HepG2 (cell line): Measurements from ENCODE around the gene EIF4G1.

Source experiments
- CBFB ChIP-seq: sonication (generic); formaldehyde crosslinking; IDR thresholded peaks from 2 replicates; pipeline ENCODE4 v1.4.0; 2020; ENCODE audit warnings: missing genetic modification reagents
- CTCF ChIP-seq: sonication (generic); formaldehyde crosslinking; IDR thresholded peaks from 2 replicates; pipeline ENCODE4 v1.5.0; 2020; ENCODE audit warnings: mild to moderate bottlenecking, missing genetic modification reagents, moderate library complexity
- GTF2F1 ChIP-seq: fragments of 150-350 bp; IDR thresholded peaks from 2 replicates; pipeline ENCODE4 v1.6.1; 2014; ENCODE audit warnings: low read length
- MLX ChIP-seq: IDR thresholded peaks from 2 replicates; pipeline ENCODE4 v1.6.1; 2016
- REXO4 ChIP-seq: sonication (generic); formaldehyde crosslinking; IDR thresholded peaks from 2 replicates; pipeline ENCODE4 v1.8.0; 2022; ENCODE audit warnings: missing genetic modification reagents, mild to moderate bottlenecking, borderline replicate concordance
- TAF15 ChIP-seq: fragments of 200-400 bp; formaldehyde crosslinking; IDR thresholded peaks from one replicate; pipeline ENCODE4 v1.6.1; 2018; ENCODE audit warnings: mild to moderate bottlenecking, low read depth, low read length; ENCODE audit not compliant: poor library complexity, severe bottlenecking
- UBTF ChIP-seq: sonication (generic); formaldehyde crosslinking; IDR thresholded peaks from 2 replicates; pipeline ENCODE4 v1.4.0; 2020; ENCODE audit warnings: mild to moderate bottlenecking, missing genetic modification reagents
- ZNF574 ChIP-seq: sonication (generic); formaldehyde crosslinking; IDR thresholded peaks from 2 replicates; pipeline ENCODE4 v1.4.0; 2020; ENCODE audit warnings: missing genetic modification reagents
- TF ChIP-seq, protein P1 (sequence below): sonication (generic); formaldehyde crosslinking; IDR thresholded peaks from 2 replicates; pipeline ENCODE4 v1.5.1; 2020; ENCODE audit warnings: mild to moderate bottlenecking, missing genetic modification reagents, borderline replicate concordance
- TF ChIP-seq, protein P2 (sequence below): IDR thresholded peaks from 2 replicates; pipeline ENCODE4 v1.6.1; 2016; ENCODE audit warnings: control low read depth
- TF ChIP-seq, protein P3 (sequence below): sonication (generic); formaldehyde crosslinking; IDR thresholded peaks from 2 replicates; pipeline ENCODE4 v1.8.0; 2022; ENCODE audit warnings: missing genetic modification reagents, mild to moderate bottlenecking, borderline replicate concordance

GRCh38 chr3:184291738-184292445 is 22.5 kb upstream of the EIF4G1 start:
- TF ChIP-seq GTF2F1 (no peak), CBFB (CRISPR knock-in tag) (no peak), UBTF (CRISPR knock-in tag) (no peak), CTCF (no peak), MLX (CRISPR knock-in tag) (no peak), ZNF574 (CRISPR knock-in tag) (no peak), TAF15 (no peak), REXO4 (CRISPR knock-in tag) (no peak)
- TF ChIP-seq, protein P1, sequence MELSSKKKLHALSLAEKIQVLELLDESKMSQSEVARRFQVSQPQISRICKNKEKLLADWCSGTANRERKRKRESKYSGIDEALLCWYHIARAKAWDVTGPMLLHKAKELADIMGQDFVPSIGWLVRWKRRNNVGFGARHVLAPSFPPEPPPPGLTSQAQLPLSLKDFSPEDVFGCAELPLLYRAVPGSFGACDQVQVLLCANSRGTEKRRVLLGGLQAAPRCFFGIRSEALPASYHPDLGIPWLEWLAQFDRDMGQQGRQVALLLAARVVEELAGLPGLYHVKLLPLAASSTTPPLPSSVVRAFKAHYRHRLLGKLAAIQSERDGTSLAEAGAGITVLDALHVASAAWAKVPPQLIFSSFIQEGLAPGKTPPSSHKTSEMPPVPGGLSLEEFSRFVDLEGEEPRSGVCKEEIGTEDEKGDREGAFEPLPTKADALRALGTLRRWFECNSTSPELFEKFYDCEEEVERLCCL (CRISPR knock-in tag), result no peak
- TF ChIP-seq, protein P2, sequence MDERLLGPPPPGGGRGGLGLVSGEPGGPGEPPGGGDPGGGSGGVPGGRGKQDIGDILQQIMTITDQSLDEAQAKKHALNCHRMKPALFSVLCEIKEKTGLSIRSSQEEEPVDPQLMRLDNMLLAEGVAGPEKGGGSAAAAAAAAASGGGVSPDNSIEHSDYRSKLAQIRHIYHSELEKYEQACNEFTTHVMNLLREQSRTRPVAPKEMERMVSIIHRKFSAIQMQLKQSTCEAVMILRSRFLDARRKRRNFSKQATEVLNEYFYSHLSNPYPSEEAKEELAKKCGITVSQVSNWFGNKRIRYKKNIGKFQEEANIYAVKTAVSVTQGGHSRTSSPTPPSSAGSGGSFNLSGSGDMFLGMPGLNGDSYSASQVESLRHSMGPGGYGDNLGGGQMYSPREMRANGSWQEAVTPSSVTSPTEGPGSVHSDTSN (CRISPR knock-in tag), result no peak
- TF ChIP-seq, protein P3, sequence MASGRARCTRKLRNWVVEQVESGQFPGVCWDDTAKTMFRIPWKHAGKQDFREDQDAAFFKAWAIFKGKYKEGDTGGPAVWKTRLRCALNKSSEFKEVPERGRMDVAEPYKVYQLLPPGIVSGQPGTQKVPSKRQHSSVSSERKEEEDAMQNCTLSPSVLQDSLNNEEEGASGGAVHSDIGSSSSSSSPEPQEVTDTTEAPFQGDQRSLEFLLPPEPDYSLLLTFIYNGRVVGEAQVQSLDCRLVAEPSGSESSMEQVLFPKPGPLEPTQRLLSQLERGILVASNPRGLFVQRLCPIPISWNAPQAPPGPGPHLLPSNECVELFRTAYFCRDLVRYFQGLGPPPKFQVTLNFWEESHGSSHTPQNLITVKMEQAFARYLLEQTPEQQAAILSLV (CRISPR knock-in tag), result no peak
